ENCODE data around the gene DAAM1.

Gene DAAM1

DNA sequence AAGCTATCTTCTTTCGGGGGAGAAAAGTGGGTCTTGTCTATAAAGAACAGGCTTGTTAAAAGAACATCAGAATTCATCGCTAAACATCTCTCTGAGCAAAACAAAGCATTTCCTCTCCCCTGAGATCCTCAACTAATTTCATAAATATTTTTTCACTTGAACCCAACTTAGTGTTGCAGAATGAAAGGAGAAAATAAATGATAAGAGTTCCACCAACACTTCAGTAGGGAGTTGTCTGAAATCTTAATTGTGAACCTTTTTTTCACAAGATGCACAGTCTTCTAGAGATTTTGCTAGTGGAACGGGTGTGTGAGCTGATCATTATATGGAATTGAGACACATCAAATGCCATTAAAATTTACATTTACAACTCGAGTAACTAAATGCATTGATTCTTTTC is 1.3 kb upstream of the DAAM1 start:
- DNase-seq (ENCODE audit: low read depth in 1 of 2, low spot score in 1 of 2): no peak

DNA sequence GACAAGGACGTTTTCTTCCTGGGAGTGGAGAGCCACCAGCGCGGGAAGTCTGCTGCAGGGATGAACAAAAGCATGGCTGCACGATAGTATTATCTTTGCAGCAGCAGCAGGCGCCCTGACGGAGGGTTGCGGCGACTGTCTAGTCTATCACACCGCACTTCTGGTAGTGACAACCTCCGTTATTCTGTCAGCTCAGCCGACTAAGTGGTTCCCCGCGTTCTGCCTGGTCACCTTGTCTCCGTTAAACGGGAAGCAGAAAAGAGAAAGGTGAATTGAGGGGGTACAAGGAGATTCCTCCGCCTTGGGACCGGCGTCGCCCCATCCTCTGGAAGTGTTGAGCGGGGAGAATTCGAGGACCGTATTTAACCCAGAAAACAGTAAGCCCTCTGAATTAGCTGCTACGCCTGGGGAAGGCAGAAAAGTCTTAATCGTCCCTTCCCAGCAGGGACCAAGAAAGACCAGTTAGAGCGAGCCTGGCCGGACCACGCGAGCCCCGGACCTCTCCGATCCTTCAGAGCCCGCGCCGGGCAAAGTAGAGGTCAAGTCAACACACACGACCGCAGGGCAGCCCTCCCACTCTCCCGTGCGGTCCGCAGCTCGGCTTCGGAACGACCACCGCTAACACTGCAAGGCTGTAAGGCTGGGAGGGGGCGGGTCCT is 536 bp upstream of the DAAM1 start:
- DNase-seq (ENCODE audit: low read depth in 1 of 2, low spot score in 1 of 2): peak in 1 of 2 donors; percentile 9

DNA sequence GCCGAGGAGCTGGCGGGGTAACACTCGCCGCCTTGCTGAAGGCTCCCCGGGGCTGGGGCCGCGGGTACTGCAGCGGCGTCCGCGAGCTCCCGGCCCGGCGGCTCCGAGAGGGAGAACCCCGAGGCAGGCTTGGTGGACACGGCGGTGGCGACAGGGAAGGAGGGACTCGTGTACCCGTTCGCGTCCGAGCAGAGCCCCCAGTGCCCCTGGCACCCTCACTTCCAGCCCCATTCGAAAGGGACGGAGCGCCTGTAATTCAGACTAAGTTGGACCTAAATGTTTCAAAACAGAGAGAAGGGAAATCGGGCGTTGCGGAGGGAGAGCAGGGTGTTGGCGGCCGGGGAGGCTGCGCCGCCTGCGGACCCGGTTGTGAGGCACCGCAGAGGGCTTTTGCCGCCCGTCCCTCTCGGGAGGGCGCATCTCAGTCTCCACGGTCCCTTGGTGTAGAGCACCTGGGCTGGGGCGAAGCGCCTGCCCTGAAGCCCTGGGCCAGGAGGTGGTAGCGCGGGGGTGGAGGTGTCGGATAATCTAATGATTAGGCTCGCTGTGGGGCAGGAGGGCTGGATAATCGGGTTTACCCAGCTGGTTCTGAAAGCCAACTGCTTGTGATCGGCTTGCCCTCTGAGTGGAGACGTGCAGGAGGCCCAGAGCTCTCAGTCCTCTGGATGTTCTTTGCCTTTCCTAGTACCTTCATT is 771 bp downstream of the DAAM1 start:
- peak; percentile 10 for DNase-seq (ENCODE audit: low read depth in 1 of 2, low spot score in 1 of 2)

DNA sequence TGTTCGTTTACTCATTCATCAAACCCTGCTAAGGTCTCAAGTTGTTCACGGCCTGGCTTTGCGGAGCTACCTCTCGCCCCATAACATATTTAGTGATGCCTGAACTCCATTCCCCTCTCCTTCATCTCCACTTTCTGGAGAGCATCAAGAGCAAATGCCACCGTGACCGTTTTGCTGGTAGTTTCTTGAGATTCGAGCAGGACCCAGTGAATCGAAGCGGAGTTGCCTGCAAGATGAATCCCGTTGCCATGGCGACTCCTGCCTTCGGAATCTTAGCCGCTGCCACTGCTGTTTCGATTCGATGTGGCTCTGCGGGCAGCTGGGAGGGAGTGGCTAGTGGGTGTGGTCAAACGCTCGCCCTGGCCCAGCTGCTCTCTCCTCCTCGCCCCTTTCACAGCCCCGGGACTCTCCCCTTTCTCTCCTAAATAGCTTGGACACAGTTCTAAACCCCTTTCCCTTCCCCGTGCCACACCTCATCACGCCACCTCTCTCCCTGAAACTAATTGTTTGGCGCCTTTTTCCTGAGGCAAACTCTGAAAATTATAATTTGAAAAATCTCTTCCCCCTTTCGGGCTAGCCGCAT is 1.4 kb downstream of the DAAM1 start:
- peak; percentile 26 to 48 for DNase-seq (ENCODE audit: low read depth in 1 of 2, low spot score in 1 of 2)

DNA sequence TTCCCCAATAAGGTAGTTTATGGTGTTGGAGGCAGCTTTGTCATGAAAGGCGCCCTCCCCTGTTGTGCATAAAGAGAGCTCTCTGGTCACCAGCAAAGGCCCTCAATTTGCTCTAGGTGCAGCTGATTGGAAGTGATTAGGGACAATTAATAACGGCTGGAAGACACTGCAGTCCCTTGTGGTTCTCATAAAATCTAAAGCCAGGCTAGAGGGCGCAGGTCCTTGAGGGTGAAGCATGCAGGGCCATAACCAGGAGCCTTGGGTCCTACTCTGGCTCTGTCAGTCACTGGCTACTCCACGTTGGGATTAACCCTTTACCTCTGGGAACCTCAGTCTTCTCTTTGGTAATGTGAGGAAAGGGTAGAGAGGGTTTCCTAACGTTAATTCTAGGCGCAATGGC is 1.9 kb downstream of the DAAM1 start:
- no peak for DNase-seq (ENCODE audit: low read depth in 1 of 2, low spot score in 1 of 2)

DNA sequence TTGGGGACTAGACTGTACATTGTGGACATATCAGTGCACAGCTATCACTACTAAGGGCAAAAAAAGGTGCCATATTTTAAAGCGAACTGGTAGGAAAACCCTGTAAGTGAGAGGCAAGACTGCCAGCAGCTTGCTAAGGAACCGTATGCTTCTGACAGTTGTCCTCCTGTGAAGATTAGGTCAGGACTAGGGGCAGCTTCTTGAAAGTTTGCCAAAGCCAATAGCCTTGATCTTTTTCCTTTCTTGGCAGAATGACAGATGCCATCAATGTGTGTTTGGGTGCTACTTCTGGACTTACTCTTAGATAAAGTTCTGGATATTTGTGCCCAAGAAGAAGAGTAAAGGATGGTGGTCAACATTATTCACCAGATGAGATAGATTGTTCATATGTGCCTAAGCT is 7.4 kb downstream of the DAAM1 start:
- no peak for DNase-seq (ENCODE audit: low read depth in 1 of 2, low spot score in 1 of 2)

DNA sequence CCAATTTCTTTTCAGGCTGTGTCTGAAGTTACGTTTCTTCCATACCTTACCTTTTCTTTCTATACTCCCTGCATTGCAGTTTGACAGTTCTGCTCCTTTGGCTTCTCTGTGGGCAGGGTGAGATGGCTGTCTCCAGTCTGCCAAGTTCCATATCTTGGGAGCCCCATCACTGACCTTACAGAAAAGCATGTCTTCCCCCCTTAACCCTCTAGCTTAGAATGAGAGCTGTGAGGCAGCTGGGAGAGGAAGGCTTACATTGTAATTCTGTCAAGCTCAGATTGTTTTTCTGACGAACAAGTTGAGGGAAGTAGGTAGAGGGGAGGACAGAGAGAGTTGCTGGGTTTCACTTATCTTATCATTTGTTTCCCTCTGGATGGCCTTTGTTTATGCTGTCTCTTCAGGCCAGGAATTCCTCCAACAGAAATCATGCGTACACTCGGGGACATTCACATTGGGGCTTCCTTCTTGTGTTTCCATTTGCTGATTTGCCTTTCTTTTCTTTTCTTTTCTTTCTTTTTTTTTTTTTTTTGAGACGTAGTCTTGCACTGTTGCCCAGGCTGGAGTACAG is 9.3 kb downstream of the DAAM1 start:
- DNase-seq (ENCODE audit: low read depth in 1 of 2, low spot score in 1 of 2): no peak

DNA sequence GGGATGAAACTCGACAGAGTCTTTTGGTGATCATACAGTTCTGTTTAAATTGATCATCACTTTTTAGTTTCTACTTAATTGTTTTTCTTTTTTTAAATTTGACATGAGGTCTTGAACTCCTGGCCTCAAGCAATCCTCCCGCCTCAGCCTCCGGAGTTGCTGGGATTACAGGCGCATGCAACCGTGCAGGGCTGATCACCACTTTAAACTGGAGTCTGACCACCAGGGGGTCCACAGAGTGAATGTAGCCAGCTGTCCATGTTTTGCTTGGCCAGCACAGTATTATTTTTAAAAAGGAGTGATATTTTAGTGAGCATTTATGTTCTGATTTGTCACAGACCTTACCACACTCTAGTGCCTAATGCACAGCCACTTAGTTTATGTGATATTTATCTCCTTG is 10.7 kb downstream of the DAAM1 start:
- no peak for DNase-seq (ENCODE audit: low read depth in 1 of 2, low spot score in 1 of 2)

DNA sequence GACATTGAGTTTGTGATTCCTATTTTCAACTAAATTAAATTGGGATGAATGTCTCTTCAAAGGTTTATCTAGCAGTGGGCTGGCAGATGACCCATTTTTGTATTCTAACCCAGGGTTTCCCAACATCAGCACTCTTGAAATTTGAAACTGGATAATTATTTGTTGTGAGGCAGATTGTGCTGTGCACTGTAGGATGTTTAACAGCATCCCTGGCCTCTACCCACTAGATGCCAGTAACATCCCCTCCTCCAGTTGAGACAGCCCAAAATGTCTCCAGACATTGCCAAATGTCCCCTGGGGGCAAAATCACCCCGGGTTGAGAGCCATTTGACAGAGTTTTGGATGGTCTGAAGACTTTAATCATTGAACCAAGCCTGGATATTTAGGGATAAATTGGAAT is 11.1 kb downstream of the DAAM1 start:
- DNase-seq (ENCODE audit: low read depth in 1 of 2, low spot score in 1 of 2): no peak

DNA sequence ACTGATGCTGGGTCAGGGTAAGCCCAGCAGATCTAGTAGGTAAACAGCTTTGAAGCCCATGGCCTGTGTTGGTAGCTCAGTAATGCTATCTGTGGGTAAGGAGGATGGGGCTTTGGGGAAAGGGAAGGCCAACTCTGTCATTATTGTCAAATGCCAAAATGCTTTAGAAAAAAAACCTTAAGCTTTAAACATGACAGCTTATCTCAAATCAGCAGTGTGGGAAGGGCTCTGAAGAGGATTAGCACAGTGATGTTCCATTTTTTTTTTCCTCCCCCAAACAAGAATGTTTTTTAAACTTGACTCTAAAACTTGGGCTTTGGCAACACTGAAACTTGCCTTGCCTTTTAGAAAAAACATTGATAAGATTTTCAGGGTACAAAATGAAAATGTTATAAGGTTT is 11.7 kb downstream of the DAAM1 start:
- no peak for DNase-seq (ENCODE audit: low read depth in 1 of 2, low spot score in 1 of 2)

DNA sequence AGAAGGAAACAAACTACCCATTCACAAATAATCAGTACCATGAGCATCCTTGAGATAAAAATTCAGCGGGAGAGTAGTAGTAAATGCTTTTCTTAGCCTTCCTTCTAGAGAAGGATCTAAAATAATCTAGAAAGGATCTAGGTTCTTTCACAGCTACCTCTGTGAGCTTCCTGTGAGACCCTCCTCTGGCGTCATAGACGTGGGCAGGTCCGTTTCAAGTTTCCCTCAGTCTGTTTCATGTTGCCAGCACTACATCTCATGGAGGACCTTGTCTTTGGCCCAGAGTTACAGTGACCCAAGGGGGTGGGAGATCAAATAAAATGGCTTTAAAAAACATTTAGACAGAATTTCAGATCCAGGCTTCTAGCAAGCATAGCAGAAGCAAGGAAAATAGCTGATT is 13.6 kb downstream of the DAAM1 start:
- DNase-seq (ENCODE audit: low read depth in 1 of 2, low spot score in 1 of 2): no peak

DNA sequence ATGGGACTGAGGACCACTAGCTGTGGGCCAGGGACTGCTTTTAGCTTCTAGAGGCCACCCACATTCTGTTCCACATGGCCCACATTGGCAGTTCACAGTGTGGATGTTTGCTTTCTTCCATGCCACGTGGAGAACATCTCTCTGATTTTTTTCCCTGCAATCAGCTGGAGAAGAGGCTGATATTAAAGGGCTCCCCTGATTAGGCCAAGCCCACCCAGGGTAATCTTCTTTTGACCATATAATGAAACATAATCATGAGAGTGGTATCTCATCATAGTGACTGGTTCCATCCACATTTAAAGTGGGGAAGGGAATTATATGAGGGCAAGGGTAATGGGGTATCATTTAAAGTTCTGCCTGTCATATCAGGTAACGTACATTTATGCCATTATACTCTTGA is 15.8 kb downstream of the DAAM1 start:
- no peak for DNase-seq (ENCODE audit: low read depth in 1 of 2, low spot score in 1 of 2)

DNA sequence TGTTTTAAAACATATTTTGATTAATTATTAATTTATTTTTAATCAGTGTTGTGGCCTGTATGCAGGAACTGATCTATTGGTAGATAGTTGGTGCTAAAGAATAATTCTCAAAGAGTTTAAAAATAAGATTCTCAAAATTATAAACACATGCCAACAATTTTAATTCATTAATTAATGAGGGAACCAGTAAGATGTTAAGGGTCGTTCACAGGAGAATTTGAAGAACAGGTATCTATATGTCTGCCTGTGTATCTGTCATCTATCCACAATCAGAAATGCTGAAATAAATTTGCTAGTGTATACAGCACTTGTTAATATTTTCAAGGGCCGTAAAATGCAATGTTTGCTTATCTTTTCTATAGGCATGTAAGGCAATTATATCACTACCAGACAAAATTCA is 18.4 kb downstream of the DAAM1 start:
- DNase-seq (ENCODE audit: low read depth in 1 of 2, low spot score in 1 of 2): no peak

DNA sequence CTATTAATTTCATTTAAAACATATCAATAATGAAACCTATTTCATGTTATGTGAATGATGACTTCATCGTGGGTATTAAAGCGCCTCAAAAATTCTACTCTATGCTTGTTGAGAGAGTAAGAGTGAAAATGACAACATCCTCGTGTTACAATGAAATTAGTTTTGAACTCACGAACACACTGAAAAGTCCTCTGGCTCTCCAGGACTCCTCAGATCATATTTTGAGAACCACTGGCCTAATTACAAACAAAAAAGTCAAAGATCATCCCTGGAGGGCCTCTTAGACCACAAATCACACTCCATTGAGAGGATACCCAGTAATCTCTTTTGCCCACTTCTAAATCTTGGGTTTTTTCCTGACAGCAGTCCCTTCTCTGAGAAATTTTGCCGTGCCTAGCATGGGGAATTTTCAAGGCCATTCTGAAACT is 19.1 kb downstream of the DAAM1 start:
- no peak for DNase-seq (ENCODE audit: low read depth in 1 of 2, low spot score in 1 of 2)

DNA sequence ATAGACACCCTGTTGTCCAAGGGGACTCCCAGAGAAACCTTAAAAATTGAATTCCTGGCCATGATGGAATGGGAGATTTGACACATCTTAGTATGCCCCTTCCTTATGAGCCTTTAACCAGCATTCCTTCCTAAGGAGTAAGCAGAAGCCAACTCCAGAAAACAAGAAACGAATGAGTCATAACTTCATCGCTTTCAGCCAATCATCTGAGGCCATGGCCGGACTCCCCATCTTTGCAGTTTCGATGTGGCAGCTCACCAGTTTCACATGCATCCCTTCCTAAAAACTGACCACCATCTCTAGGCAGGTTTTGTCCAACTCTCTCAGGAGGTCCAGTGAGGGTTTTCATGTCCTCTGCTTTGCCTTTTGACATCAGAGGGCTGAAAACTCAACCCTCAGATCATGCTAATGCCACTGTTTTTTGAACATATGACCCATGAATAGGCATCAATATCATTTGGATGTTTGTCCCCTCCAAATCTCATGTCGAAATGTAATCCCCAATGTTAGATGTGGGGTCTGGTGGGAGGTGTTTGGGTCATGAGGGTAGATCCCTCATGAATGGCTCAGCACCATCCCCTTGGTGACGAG is 19.9 kb downstream of the DAAM1 start:
- DNase-seq (ENCODE audit: low read depth in 1 of 2, low spot score in 1 of 2): no peak

DNA sequence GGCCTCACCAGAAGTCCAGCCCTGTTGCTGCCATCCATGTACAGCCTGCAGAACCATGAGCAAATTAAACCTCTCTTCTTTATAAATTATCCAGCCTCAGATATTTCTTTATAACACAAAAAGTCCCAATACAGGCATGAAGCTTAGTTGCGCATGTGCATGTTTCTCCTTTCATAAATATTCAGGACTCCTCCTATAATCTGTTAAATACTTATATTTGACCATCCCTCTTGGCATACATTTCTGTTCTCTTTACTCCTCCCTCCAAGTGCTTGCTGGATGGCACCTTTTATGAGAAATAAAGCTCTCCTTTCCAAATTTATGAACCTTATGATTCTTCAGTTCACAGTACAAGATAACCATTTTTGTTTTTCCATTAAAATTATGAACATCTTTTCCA is 20.5 kb downstream of the DAAM1 start:
- no peak for DNase-seq (ENCODE audit: low read depth in 1 of 2, low spot score in 1 of 2)

DNA sequence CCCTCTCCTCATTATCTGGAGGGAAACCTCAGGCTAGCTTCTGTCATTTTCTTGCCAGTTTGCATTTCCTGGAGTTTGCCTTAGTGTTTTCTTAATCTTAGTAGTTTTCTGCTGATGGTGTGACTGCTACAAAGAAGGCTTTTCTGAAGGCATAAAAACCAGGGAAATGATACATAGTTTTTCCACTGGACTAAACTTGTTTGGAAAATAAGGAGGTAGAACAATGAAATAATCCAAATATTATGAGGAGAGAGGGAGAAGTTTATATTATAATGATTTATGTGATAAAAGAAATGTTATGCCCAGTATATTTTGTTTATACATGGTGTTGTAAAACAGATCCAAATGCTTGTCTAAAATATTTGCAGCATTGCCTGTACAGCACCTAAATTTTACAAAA is 22.2 kb downstream of the DAAM1 start:
- no peak for DNase-seq (ENCODE audit: low read depth in 1 of 2, low spot score in 1 of 2)

DNA sequence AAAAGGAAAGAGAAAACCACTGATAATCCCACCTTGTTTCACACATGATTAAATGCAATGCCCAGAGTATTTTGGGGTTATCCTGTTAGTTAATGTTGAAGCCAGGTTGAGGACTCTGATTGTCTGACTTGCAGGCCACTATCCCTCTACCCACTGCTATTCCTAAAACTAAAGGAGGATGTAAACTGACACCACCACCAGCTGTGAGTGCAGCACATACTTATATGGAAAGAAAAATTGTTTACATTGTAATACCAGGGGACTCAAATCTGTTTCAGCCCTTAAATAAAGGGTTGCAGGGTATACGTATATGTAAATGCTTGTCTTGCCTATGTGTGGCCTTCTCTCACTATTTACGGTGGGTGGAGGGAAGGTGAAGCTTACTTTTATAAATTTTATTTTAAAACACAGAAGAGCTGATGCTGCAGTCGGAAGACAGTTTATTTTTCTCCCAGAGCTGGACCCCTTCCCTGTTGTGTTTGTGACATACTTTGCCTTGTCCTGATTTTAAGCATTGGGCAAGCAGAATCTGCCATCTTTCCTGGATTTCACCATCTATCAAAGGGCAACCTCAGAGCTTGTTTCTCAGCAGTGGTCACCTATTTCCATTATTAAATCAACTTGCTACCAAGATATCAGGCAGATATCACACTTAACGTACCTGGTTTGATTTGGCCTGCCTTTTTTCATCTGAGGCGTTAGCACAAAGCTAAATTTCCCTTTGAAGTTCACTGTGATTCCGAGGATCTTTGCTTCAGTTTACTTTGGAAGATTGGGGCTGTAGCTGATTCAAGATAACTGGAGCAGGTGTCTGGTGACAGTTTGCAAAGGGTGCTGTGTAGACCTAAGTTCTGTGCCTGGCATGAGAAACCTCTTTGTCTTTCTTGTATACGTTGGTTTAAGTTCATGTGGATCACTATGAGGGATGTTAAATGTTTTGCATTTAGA is 25.2 kb downstream of the DAAM1 start:
- no peak for DNase-seq (ENCODE audit: low read depth in 1 of 2, low spot score in 1 of 2)

DNA sequence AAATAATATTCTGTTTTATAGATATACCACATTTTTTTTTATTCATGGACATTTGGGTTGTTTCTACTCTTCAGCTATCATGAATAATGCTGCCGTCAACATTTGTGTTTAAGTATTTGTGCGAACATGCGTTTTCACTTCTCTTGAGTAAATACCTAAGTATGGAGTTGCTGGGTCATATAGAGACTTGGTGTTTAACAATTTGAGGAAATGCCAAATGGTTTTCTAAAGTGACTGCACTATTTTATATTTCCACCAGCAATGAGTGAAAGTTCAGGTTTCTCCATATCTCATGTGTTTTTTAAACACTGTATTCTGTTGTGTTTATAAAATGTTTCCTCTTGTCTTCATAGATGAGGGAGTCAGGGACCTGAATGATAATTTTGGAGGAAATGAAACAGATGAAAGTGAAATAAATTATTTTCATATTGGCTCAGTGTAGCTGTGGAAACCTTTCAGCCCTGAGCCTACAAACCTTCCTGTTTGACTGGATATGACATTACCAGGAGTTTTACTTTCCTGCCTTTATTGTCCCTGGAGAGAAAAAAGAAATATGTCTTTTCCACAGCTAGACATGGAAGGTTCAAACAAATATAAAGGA is 26.3 kb downstream of the DAAM1 start:
- DNase-seq (ENCODE audit: low read depth in 1 of 2, low spot score in 1 of 2): no peak

DNA sequence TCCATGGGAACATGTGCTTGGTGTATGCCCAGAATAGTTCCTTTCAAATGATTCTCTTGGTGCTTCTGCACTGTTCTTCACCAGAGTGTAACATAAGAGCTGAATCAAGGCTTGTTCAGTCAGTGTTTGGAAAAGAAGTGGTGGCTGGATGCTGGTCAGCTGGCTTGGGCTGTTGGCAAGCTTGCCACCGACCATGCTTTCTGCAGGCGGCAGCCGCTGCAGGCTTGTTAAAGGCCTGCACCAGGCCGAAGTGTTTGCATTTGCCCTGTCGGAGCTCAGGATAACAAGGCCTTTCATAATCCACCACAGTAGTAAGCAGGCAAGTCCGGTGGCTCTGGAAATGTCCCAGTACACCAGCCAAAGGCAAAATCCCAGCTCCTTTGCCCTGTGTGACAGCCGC is 26.9 kb downstream of the DAAM1 start:
- no peak for DNase-seq (ENCODE audit: low read depth in 1 of 2, low spot score in 1 of 2)

DNA sequence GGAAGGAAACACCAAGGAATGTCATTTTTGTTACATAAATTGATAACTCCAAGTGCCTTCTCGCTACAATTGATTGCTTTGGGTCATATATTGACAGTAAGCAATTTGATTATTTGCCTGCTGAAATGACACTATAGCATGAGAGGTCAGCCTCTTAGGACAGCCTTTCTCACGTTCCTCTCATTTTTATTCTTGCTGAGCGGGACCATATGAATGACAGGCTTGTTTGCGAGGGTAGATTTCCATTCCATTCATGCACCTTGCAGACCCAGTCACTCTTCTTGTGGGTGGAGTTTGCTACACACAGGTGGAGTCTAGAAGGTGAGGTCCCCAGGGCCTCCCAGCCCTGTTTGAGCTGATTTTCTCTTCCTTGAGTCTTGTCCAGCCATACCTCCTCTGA is 27.3 kb downstream of the DAAM1 start:
- DNase-seq (ENCODE audit: low read depth in 1 of 2, low spot score in 1 of 2): no peak

Measured in activated CD4-positive, alpha-beta T cell treated with anti-CD3 and anti-CD28 coated beads, Interleukin-2, amount 50 U/mL, for 24 hours (primary cell).